ENCODE data around the gene S100A2. TPM values are rescaled to one million over a fixed set of nuclear protein-coding genes. Genes with fewer than 3 reads are reported as not detected.
A peak's percentile ranks its signal among the peaks of the same experiment; 100 is the strongest.
"Not testable (repeated sequence)": the region's sequence is repeated elsewhere in the genome, so short reads cannot be mapped to it uniquely, and the experiment has no call there.

S100A2 gene
- total RNA-seq, 6 experiments from 2014 or later, result 7.4 to 12.5 (median 10.4) TPM

DNA sequence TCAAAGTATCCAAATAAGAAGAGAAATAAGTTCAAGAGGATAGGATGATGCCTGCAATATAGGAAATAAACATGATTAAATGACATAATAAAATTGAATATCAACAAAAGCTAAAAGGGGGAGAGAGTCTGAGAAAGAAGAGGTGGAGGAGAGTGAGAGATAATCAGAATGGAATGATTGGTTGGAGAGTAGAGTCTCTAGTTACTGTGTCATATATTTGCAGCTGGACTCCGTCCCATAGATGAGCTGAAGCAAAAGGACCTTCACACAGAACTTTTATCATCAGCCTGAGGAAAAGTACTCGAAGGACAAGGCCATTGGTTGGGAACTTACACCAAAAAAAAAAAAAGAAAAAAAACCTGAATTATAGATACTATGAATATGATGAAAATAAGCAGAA, 22.8 kb upstream of the S100A2 start:
- no peak overlapping the region for H3K4me3 Mint-ChIP-seq
- H3K9me3 Mint-ChIP-seq, result no peaks in the 10 kb centered on the region
- TF ChIP-seq, protein P1, sequence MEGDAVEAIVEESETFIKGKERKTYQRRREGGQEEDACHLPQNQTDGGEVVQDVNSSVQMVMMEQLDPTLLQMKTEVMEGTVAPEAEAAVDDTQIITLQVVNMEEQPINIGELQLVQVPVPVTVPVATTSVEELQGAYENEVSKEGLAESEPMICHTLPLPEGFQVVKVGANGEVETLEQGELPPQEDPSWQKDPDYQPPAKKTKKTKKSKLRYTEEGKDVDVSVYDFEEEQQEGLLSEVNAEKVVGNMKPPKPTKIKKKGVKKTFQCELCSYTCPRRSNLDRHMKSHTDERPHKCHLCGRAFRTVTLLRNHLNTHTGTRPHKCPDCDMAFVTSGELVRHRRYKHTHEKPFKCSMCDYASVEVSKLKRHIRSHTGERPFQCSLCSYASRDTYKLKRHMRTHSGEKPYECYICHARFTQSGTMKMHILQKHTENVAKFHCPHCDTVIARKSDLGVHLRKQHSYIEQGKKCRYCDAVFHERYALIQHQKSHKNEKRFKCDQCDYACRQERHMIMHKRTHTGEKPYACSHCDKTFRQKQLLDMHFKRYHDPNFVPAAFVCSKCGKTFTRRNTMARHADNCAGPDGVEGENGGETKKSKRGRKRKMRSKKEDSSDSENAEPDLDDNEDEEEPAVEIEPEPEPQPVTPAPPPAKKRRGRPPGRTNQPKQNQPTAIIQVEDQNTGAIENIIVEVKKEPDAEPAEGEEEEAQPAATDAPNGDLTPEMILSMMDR (IDR thresholded peaks at IDR 0.05), result no peak
- peak overlapping the region; percentile 17; the same call in 1 of the 2 replicates for H3K27ac Mint-ChIP-seq
- H3K4me1 Mint-ChIP-seq (ENCODE audit: low read depth), result peaks cover 34% of the 10 kb centered on the region
- H3K36me3 Mint-ChIP-seq (ENCODE audit: low read depth), result peaks cover 9% of the 10 kb centered on the region
- DNase-seq, result no peak
- no peaks in the 10 kb centered on the region; the same call in 1 of the 2 replicates for H3K27me3 Mint-ChIP-seq (ENCODE audit: insufficient read depth)

DNA sequence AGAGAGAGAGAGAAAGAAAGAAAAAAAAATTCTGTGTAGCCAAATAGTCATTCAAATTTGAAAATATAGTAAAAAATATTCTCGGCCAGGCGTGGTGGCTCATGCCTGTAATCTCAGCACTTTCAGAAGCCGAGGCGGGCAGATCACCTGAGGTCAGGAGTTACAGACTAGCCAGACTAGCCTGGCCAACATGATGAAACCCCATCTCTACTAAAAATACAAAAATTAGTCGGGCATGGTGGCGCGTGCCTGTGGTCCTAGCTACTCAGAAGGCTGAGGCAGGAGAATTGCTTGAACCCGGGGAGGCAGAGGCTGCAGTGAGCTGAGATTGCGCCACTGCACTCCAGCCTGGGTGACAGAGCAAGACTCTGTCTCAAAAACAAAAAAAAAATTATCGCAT, 22.4 kb upstream of the S100A2 start:
- H3K27ac Mint-ChIP-seq, result peak overlapping the region; percentile 17; the same call in 1 of the 2 replicates
- H3K4me3 Mint-ChIP-seq; DNase-seq; H3K27me3 Mint-ChIP-seq (ENCODE audit: insufficient read depth); H3K9me3 Mint-ChIP-seq; H3K36me3 Mint-ChIP-seq (ENCODE audit: low read depth): not testable (repeated sequence)
- peaks cover 34% of the 10 kb centered on the region for H3K4me1 Mint-ChIP-seq (ENCODE audit: low read depth)

GRCh38 chr1:153587314-153587713, 21.7 kb upstream of the S100A2 start:
- H3K27ac Mint-ChIP-seq, result peak overlapping the region; percentile 26; the same call in 1 of the 2 replicates
- H3K9me3 Mint-ChIP-seq, result no peaks in the 10 kb centered on the region
- DNase-seq, result peak; percentile 30
- H3K4me1 Mint-ChIP-seq (ENCODE audit: low read depth), result peaks cover 34% of the 10 kb centered on the region
- no peak overlapping the region for H3K4me3 Mint-ChIP-seq
- no peaks in the 10 kb centered on the region for H3K27me3 Mint-ChIP-seq (ENCODE audit: insufficient read depth)
- peaks cover 9% of the 10 kb centered on the region for H3K36me3 Mint-ChIP-seq (ENCODE audit: low read depth)
- TF ChIP-seq, protein P1 (IDR thresholded peaks at IDR 0.05), result no peak

- no peaks in the 10 kb centered on the region for H3K9me3 Mint-ChIP-seq
- peaks cover 34% of the 10 kb centered on the region for H3K4me1 Mint-ChIP-seq (ENCODE audit: low read depth)
- TF ChIP-seq, protein P1 (IDR thresholded peaks at IDR 0.05), result no peak
- no peak for DNase-seq
- H3K27me3 Mint-ChIP-seq (ENCODE audit: insufficient read depth), result no peaks in the 10 kb centered on the region
- no peak overlapping the region for H3K4me3 Mint-ChIP-seq
- no peak overlapping the region for H3K27ac Mint-ChIP-seq
- peaks cover 9% of the 10 kb centered on the region for H3K36me3 Mint-ChIP-seq (ENCODE audit: low read depth)
Measured at GRCh38 chr1:153586347-153586746, 20.7 kb upstream of the S100A2 start.

DNA sequence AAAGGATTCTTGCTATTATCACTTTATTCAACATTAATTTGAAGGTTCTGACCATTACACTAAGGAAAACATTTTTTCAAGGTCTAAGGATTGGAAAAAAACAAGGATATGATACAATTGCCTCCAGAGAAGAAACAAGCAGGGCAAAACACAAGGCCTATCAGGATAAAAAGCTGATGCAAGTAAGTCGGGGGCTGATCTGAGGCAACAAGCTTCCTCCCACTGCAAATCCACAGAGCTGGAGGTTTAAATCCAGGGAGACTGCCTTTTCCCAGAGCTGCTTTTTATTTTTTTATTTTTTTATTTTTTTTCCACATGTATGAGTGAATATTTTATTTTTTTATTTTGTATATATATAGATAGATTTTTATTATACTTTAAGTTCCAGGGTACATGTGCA, 19.4 kb upstream of the S100A2 start:
- Mint-ChIP-seq H3K4me3 (no peak overlapping the region), H3K27ac (no peak overlapping the region), H3K36me3 (ENCODE audit: low read depth) (peaks cover 9% of the 10 kb centered on the region), H3K9me3 (no peaks in the 10 kb centered on the region), H3K27me3 (ENCODE audit: insufficient read depth) (no peaks in the 10 kb centered on the region), H3K4me1 (ENCODE audit: low read depth) (peaks cover 34% of the 10 kb centered on the region)
- no peak for DNase-seq
- TF ChIP-seq, protein P1 (IDR thresholded peaks at IDR 0.05), result no peak

GRCh38 chr1:153583976-153584375, 18.3 kb upstream of the S100A2 start:
- no peak for DNase-seq
- H3K4me1 Mint-ChIP-seq (ENCODE audit: low read depth), result peaks cover 41% of the 10 kb centered on the region
- no peaks in the 10 kb centered on the region for H3K27me3 Mint-ChIP-seq (ENCODE audit: insufficient read depth)
- H3K4me3 Mint-ChIP-seq, result no peak overlapping the region
- H3K27ac Mint-ChIP-seq, result no peak overlapping the region
- TF ChIP-seq, protein P1 (IDR thresholded peaks at IDR 0.05), result no peak
- H3K9me3 Mint-ChIP-seq, result no peaks in the 10 kb centered on the region
- peaks cover 9% of the 10 kb centered on the region for H3K36me3 Mint-ChIP-seq (ENCODE audit: low read depth)

- H3K4me1 Mint-ChIP-seq (ENCODE audit: low read depth), result peaks cover 42% of the 10 kb centered on the region
- H3K4me3 Mint-ChIP-seq; H3K36me3 Mint-ChIP-seq (ENCODE audit: low read depth); H3K27ac Mint-ChIP-seq; H3K27me3 Mint-ChIP-seq (ENCODE audit: insufficient read depth); DNase-seq; H3K9me3 Mint-ChIP-seq: not testable (repeated sequence)
Measured at GRCh38 chr1:153583514-153583913, 17.9 kb upstream of the S100A2 start.

GRCh38 chr1:153582836-153583235, 17.2 kb upstream of the S100A2 start:
- peaks cover 42% of the 10 kb centered on the region for H3K4me1 Mint-ChIP-seq (ENCODE audit: low read depth)
- H3K36me3 Mint-ChIP-seq (ENCODE audit: low read depth); H3K9me3 Mint-ChIP-seq; DNase-seq; H3K4me3 Mint-ChIP-seq; H3K27ac Mint-ChIP-seq; H3K27me3 Mint-ChIP-seq (ENCODE audit: insufficient read depth): not testable (repeated sequence)

Data from HFFc6 (cell line).